H7 (cell line): ENCODE measurements around the gene NDUFS8. TPM values are rescaled to one million over a fixed set of nuclear protein-coding genes. Genes with fewer than 3 reads are reported as not detected.
A peak's percentile ranks its signal among the peaks of the same experiment; 100 is the strongest.

Experiments
- DNase-seq: peaks from one replicate; pipeline ENCODE4 v3.0.0; 2012
- H3K27me3 ChIP-seq: 2 replicates; pipeline ENCODE4 v1.6.0; 2011; ENCODE audit warnings: mild to moderate bottlenecking, low read length; ENCODE audit not compliant: control insufficient read depth, insufficient read depth
- H3K36me3 ChIP-seq: replicated peaks from 2 replicates; pipeline ENCODE4 v1.5.1; 2011; ENCODE audit warnings: low read length; ENCODE audit not compliant: control insufficient read depth, insufficient read depth
- H3K4me3 ChIP-seq: 2 replicates; pipeline ENCODE4 v1.5.1; 2011; ENCODE audit warnings: low read depth, mild to moderate bottlenecking, control low read depth, low read length, moderate library complexity; ENCODE audit not compliant: insufficient read depth
- total RNA-seq: library from RNA; depleted of rRNA; stranded (reverse); fragments of >200 nt; shearing (Covaris generic); gene quantifications from 2 replicates; pipeline ENCODE4 v1.2.3, GENCODE V29; 2014

The NDUFS8 gene
- total RNA-seq, 1 experiment from 2014 or later, result 277 TPM

DNA sequence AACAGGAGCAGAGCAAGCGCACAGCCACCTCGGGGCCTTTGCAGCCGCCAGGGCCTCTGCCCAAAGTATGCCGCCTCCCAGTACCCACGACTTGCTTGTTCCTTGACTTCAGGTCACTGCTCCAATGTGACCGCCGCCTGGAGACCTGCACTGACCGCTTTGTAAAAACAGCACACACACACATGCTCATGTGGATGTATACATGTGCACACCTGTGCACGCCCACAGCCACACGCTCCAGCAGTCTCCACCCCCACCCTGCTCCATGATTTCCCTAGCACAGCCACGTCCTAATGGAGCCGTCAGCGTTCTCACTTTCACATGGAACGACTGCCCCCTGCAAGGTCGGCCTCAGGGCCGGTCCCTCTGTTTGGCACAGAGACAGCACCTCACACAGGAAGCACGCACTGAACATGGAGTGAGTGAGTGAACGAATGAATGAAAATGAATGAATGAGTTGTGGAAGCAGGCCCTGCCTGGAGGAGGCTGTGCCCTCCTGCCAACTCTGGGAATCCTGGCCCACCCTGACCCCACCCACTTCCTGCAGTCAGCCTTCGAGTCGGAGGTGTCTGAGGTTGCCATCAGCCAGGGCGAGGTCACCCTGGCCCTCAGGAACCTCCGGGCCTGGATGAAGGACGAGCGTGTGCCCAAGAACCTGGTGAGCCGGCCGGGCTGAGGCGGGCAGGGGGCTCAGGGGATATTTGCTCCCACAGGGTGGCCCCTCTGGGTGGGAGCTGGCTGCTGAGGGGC, 12.3 kb upstream of the NDUFS8 start:
- H3K36me3 ChIP-seq, result no peaks in the 10 kb centered on the region
- H3K27me3 ChIP-seq, result no peaks in the 10 kb centered on the region
- no peak overlapping the region for H3K4me3 ChIP-seq
- DNase-seq, result no peak

DNA sequence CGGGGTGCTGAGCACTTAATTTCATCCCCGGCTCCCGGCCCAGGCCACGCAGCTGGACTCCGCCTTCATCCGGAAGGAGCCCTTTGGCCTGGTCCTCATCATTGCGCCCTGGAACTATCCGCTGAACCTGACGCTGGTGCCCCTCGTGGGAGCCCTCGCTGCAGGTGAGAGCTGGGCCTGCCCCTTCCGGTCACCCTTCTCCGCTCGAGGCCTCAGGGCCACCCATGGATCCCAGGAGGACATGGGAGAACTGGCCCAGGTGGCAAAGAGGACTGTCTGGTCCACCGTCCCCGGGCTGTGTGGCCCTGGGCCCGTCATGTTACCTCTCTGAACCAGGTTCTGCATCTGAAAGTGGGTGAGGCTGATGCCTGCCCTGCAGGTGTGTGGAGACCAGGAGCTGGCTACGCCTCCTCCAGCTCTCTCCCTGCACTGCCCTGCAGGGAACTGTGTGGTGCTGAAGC, 11.7 kb upstream of the NDUFS8 start:
- Histone ChIP-seq H3K4me3 (no peak overlapping the region), H3K27me3 (no peaks in the 10 kb centered on the region)
- no peak for DNase-seq

DNA sequence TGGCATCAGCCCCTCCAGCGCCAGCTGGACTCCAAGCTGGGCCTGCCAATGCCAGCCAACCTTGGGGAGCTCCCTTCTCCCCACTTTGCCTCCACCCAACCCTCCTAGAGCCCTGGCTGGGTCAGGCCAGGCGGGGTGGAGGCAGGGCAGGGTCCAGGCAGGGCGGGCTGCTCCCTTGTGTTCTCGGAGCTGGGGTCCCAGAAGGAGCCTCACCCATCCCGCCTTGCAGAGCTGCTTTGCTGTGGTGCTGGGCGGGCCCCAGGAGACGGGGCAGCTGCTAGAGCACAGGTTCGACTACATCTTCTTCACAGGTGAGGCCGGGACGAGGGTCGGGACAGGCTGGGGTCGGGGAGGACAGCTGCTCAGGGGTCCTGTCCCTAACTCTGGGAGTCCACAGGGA, 11.0 kb upstream of the NDUFS8 start:
- H3K36me3 ChIP-seq, result no peaks in the 10 kb centered on the region
- H3K4me3 ChIP-seq, result no peak overlapping the region
- no peak for DNase-seq
- no peaks in the 10 kb centered on the region for H3K27me3 ChIP-seq

More for the DNA sequence above, 11.7 kb upstream of the NDUFS8 start:
- H3K36me3 ChIP-seq, result no peaks in the 10 kb centered on the region

DNA sequence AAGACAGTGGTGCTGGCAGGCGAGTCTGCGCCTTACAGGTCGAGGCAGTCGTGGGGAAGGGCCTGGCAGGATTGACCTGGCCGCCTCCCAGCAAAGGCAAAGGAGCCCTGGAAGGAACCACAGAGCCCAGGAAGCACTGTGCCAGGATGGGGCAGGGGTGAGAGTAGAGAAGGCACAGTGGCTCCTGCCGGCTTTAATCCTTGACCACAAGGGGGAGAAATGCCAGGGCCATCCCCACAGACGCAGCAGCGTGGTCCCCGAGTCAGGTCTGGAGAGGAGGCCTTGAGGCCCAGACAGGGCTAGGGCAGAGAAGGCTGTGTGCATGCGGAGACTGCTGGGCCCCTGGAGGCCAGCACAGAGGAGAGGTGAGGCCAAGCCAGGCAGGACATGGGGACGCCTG, 9.9 kb upstream of the NDUFS8 start:
- DNase-seq, result peak; percentile 93
- no peaks in the 10 kb centered on the region for H3K27me3 ChIP-seq
- no peak overlapping the region for H3K4me3 ChIP-seq
- peaks cover 2% of the 10 kb centered on the region for H3K36me3 ChIP-seq

- H3K36me3 ChIP-seq, result peaks cover 4% of the 10 kb centered on the region
- peak; percentile 90 for DNase-seq
- H3K4me3 ChIP-seq, result no peak overlapping the region
- no peaks in the 10 kb centered on the region for H3K27me3 ChIP-seq
Observed at GRCh38 chr11:68021167-68021787, 9.2 kb upstream of the NDUFS8 start.

- peaks cover 4% of the 10 kb centered on the region for H3K36me3 ChIP-seq
- DNase-seq, result no peak
- H3K4me3 ChIP-seq, result no peak overlapping the region
- H3K27me3 ChIP-seq, result no peaks in the 10 kb centered on the region
Observed at GRCh38 chr11:68022531-68022930, 8.0 kb upstream of the NDUFS8 start.

DNA sequence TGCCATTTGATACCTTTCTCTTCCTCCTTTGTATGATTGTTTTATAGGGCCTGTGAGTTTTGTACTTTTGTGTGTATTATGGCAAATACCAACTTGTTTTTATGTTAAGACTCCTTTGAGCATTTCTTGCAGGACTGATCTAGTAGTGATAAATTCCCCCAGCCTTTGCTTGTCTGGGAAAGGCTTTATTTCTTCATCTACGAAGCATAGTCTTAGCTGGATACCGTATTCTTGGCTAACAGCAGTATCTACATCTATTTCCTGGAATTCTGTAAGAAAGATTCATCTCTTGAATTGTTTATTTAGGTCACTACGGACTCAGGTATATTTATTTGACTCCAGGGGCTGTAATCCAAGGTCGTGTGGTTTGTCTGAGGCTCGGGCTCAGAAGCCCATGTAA, 6.0 kb upstream of the NDUFS8 start:
- no peak for DNase-seq
- Histone ChIP-seq H3K27me3 (no peaks in the 10 kb centered on the region), H3K4me3 (no peak overlapping the region), H3K36me3 (peaks cover 4% of the 10 kb centered on the region)

- Histone ChIP-seq H3K27me3 (no peaks in the 10 kb centered on the region), H3K36me3 (peaks cover 4% of the 10 kb centered on the region), H3K4me3 (no peak overlapping the region)
- no peak for DNase-seq
Observed at GRCh38 chr11:68025047-68025446, 5.4 kb upstream of the NDUFS8 start.

DNA sequence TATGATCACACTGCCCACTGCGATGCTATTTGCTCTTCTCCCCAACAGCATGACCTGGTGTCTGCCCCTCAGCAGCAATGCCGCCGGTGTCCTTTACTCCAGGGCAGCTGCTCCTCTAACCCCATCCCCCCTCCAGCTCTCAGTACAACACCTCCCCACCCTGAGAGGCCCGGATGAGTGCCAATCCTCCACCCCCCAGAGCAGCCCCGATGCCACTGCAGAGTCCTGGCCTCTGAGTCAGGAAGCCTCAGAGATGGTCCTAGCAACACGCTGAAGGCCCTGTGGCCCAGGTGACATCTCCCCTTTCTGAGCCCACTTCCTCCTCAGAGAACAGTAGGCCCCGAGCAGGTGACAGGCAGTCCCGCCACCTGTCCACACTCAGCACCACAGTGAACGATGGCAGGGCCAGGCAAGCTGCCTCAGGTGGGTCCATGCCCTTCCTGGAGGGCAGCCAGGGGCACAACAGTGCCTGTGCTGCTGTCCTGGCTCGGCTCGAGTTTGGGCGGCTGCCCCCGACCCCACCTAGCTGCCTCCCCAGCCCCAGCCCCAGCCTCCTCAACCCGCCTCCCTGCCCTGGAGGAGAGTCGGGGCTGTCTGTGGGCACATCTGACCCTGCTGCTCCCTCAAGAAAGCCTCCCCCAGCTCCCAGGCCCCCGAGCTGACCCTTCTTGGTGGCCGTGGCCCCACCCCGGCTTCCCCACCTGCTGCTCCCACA, 3.9 kb upstream of the NDUFS8 start:
- no peak for DNase-seq
- peaks cover 4% of the 10 kb centered on the region for H3K36me3 ChIP-seq
- no peaks in the 10 kb centered on the region for H3K27me3 ChIP-seq
- H3K4me3 ChIP-seq, result no peak overlapping the region

- Histone ChIP-seq H3K27me3 (no peaks in the 10 kb centered on the region), H3K36me3 (peaks cover 10% of the 10 kb centered on the region), H3K4me3 (no peak overlapping the region)
- DNase-seq, result no peak
Observed at GRCh38 chr11:68027667-68028066, 2.8 kb upstream of the NDUFS8 start.

- no peak for DNase-seq
- Histone ChIP-seq H3K36me3 (peaks cover 19% of the 10 kb centered on the region), H3K4me3 (no peak overlapping the region), H3K27me3 (no peaks in the 10 kb centered on the region)
Observed at GRCh38 chr11:68028802-68029545, 1.5 kb upstream of the NDUFS8 start.

- H3K36me3 ChIP-seq, result peaks cover 19% of the 10 kb centered on the region
- no peaks in the 10 kb centered on the region for H3K27me3 ChIP-seq
- H3K4me3 ChIP-seq, result peak overlapping the region; percentile 90
- no peak for DNase-seq
Observed at GRCh38 chr11:68031144-68031464, 623 bp downstream of the NDUFS8 start.

- Histone ChIP-seq H3K36me3 (peaks cover 18% of the 10 kb centered on the region), H3K4me3 (no peak overlapping the region), H3K27me3 (no peaks in the 10 kb centered on the region)
- DNase-seq, result no peak
Observed at GRCh38 chr11:68032003-68032402, 1.5 kb downstream of the NDUFS8 start.

GRCh38 chr11:68032997-68033707, 2.7 kb downstream of the NDUFS8 start:
- peaks cover 18% of the 10 kb centered on the region for H3K36me3 ChIP-seq
- no peak overlapping the region for H3K4me3 ChIP-seq
- DNase-seq, result no peak
- no peaks in the 10 kb centered on the region for H3K27me3 ChIP-seq
